ENCODE measurements around the gene SLC22A23. TPM values are rescaled to one million over a fixed set of nuclear protein-coding genes. Genes with fewer than 3 reads are reported as not detected.

SLC22A23 gene
- total RNA-seq, 1 experiment from 2014 or later = 6.8 TPM

- no peaks in the 10 kb centered on the region for H3K9me3 Mint-ChIP-seq
- H3K23ac ChIP-seq (ENCODE audit: insufficient read length, low read depth, low read length) = no peak overlapping the region
- no peak overlapping the region for H4K8ac ChIP-seq (replicated peaks; ENCODE audit: insufficient read length, low read depth, low read length)
- TF ChIP-seq CTCF (conservative IDR thresholded peaks at IDR 0.05) = no peak
- H3K4me3 Mint-ChIP-seq = no peak overlapping the region
- peaks cover 48 to 72% (median 70%) of the 10 kb centered on the region in 3 experiments for H3K36me3 Mint-ChIP-seq (ENCODE audit: insufficient read depth in 1 of 3, low read depth in 3 of 3)
- no peaks in the 10 kb centered on the region for H4K20me1 ChIP-seq (ENCODE audit: control insufficient read depth, insufficient read depth, insufficient read length)
- H3T11ph ChIP-seq (ENCODE audit: low read length) = no peak overlapping the region
- H2AFZ ChIP-seq (ENCODE audit: low read length) = no peak overlapping the region
- H2AK5ac ChIP-seq (ENCODE audit: insufficient read length, low read length) = no peak overlapping the region
- H2BK120ac ChIP-seq (ENCODE audit: low read depth, low read length, poor library complexity, severe bottlenecking) = no peak overlapping the region
- H3K18ac ChIP-seq (ENCODE audit: insufficient read length, low read depth, low read length) = no peak overlapping the region
- no peak for DNase-seq
- H3K79me2 ChIP-seq (ENCODE audit: insufficient read depth, low read length) = peaks cover 11% of the 10 kb centered on the region; the same call in 1 of the 2 replicates
- H2BK20ac ChIP-seq (ENCODE audit: low read depth, low read length, poor library complexity, severe bottlenecking) = no peak overlapping the region
- H3K9ac ChIP-seq (ENCODE audit: extremely low read depth, insufficient read length, low read length) = no peak overlapping the region
- no peaks in the 10 kb centered on the region for H3K27me3 Mint-ChIP-seq (ENCODE audit: low read depth)
- H4K91ac ChIP-seq (ENCODE audit: insufficient read length, low read depth, low read length) = no peak overlapping the region
- no peak overlapping the region for H2BK15ac ChIP-seq (ENCODE audit: low read depth, low read length)
- no peak overlapping the region for H3K14ac ChIP-seq (ENCODE audit: insufficient read depth, low read length)
- H3K79me1 ChIP-seq (ENCODE audit: insufficient read depth, low read depth, low read length, poor library complexity, severe bottlenecking) = peaks cover 2% of the 10 kb centered on the region
- H3K4me1 Mint-ChIP-seq = peaks cover 0 to 2% of the 10 kb centered on the region in 2 experiments; a peak in 1 of 4 replicates
- H3K56ac ChIP-seq (ENCODE audit: insufficient read length, low read depth, low read length) = no peak overlapping the region
- no peaks in the 10 kb centered on the region for H3K27me3 ChIP-seq (ENCODE audit: insufficient read depth, low read length)
- no peaks in the 10 kb centered on the region for H3K23me2 ChIP-seq (ENCODE audit: insufficient read length, low read depth, low read length, poor library complexity, severe bottlenecking)
- no CpG with 5 or more reads among the region's 5 CpGs for WGBS (ENCODE audit: extremely low coverage, insufficient read length, low lambda C conversion rate)
- H4K5ac ChIP-seq (ENCODE audit: insufficient read length, low read depth, low read length) = no peak overlapping the region
- no peaks in the 10 kb centered on the region for H3K4me1 ChIP-seq (ENCODE audit: insufficient read depth, low read length)
- H2BK5ac ChIP-seq (ENCODE audit: insufficient read length, low read length) = no peak overlapping the region
- no peak overlapping the region for H3K27ac ChIP-seq (ENCODE audit: insufficient read length, low read depth, low read length)
- no peak overlapping the region for H3K27ac Mint-ChIP-seq
- H3K9me3 ChIP-seq (ENCODE audit: control insufficient read depth, low read depth, low read length) = no peaks in the 10 kb centered on the region
- no peak overlapping the region for H3K4ac ChIP-seq (ENCODE audit: low read depth, low read length)
- H3K4me2 ChIP-seq (ENCODE audit: insufficient read depth, insufficient read length, low read length) = no peak overlapping the region
- H2BK12ac ChIP-seq (ENCODE audit: insufficient read length, low read depth, low read length) = no peak overlapping the region
These were observed 189.7 kb downstream of the SLC22A23 start for GRCh38 chr6:3267162-3267561.
